Heart right ventricle (tissue), 16 donors: ENCODE results near the gene NBPF4. TPM values are rescaled to one million over a fixed set of nuclear protein-coding genes. Genes with fewer than 3 reads are reported as not detected.
"Not testable (repeated sequence)": the region's sequence is repeated elsewhere in the genome, so short reads cannot be mapped to it uniquely, and the experiment has no call there.

Source experiments
- ATAC-seq, 8 donors: fragments of 200-7000 bp; cut with Tn5 transposase; one replicate each; pipeline ENCODE4 v1.9.1; 2020; ENCODE audit warnings: mild to moderate bottlenecking in 8 of 8, moderate library complexity in 8 of 8, moderate number of reproducible peaks in 1 of 8
- DNase-seq, 2 donors: peaks; one replicate each; pipeline ENCODE4 v3.0.0-alpha.2; 2020
- H3K27ac ChIP-seq, 10 donors: fragments of 200-600 bp; sonication (generic) in 2 of 10; one replicate each; pipeline versions ENCODE4 v1.5.0 to v1.8.0; 2020 to 2022; ENCODE audit warnings: mild to moderate bottlenecking in 3 of 10
- H3K27me3 ChIP-seq, 7 donors: fragments of 200-600 bp; one replicate each; pipeline ENCODE4 v1.8.0; 2021 to 2022; ENCODE audit warnings: mild to moderate bottlenecking in 2 of 7
- H3K36me3 ChIP-seq, 9 donors: fragments of 200-600 bp; sonication (generic) in 1 of 9; one replicate each; pipeline versions ENCODE4 v1.5.0 to v1.8.0; 2020 to 2022; ENCODE audit warnings: mild to moderate bottlenecking in 2 of 9
- H3K4me1 ChIP-seq, 9 donors: fragments of 200-600 bp; sonication (generic) in 1 of 9; one replicate each; pipeline versions ENCODE4 v1.5.0 to v1.8.0; 2020 to 2022; ENCODE audit warnings: mild to moderate bottlenecking in 4 of 9
- H3K4me3 ChIP-seq, 10 donors: fragments of 200-600 bp; sonication (generic) in 2 of 10; one replicate each; pipeline versions ENCODE4 v1.5.0 to v1.8.0; 2020 to 2022; ENCODE audit warnings: mild to moderate bottlenecking in 7 of 10, moderate library complexity in 2 of 10
- H3K9me3 ChIP-seq, 11 donors: fragments of 200-600 bp in 10 of 11; sonication (generic) in 2 of 11; one replicate each; pipeline versions ENCODE4 v1.5.0 to v1.8.0; 2013 to 2022; ENCODE audit warnings: mild to moderate bottlenecking in 2 of 11, control low read depth in 1 of 11, moderate library complexity in 1 of 11
- WGBS, 2 donors: extraction: QIAGEN DNeasy Blood & Tissue Kit; methylation state at CpG; one replicate each; pipeline ENCODE4 v1.1.7; 2013; ENCODE audit warnings: inconsistent platforms in 1 of 2; 5-methylcytosine and 5-hydroxymethylcytosine counted together
- intact Hi-C, 10 donors: fragments of 100-400 bp; cut with DNase I; formaldehyde crosslinking; loops; one replicate each; pipeline versions ENCODE4 v1.11.1 to v1.14.2; 2022
- polyA plus RNA-seq, 2 donors: library from polyadenylated mRNA; stranded (reverse); fragments of 200-250 nt; gene quantifications; one replicate each; pipeline ENCODE4 v1.2.3, GENCODE V29; 2013
- total RNA-seq, 10 donors: library from RNA; stranded (reverse); fragmentation: NEBNext Ultra II Directional in 3 of 10; extraction: Animal tissue kit (Norgen Biotek cat#: 25700) in 3 of 10; gene quantifications; one replicate each; pipeline versions ENCODE4 v1.2.1 to v1.2.4, GENCODE V29; 2021 to 2023
- donor health status: Arrhythmogenic right ventricular cardiomyopathy.
- donor health status: ischemic (EF 13 %, LVEDD 7.1; RV severe dilation, severe dysfunction).
- donor health status: healthy with polysubstance abuse.
- donor health status: DM: no; HTN: yes; CAD: no.
- donor health status: DM: no; HTN: no; CAD: no.
- donor health status: ischemic (EF 25% LVEDD 6.9; RV normal size, moderate dysfunction).
- donor health status: ischemic (EF 25% LVEDD 5.7; RV mildly dilated, moderate dysfunction).
- donor health status: healthy.
- donor health status: DM: yes; HTN: yes; CAD: no.
- donor health status: Ischemic cardiomyopathy.
- donor health status: ischemic (EF 35%, LVEDD 5.7; RV mildly dilated, moderate dysfunction).
- donor health status: nonischemic (EF 11% LVEDD 7.7; RV severe dilation, severe dysfunction).
- donor health status: DM: yes; HTN: yes; CAD: no.
- donor health status: PGD.
- donor health status: ischemic (EF 29% LVEDD 5.4; RV normal size, mild dysfunction).
- donor health status: nonischemic (EF 23%, LVEDD 6.1; RV moderate dilation, normal function).

Gene NBPF4
- total and polyA plus RNA-seq, 12 donors = not detected

- H3K36me3 ChIP-seq, H3K4me3 ChIP-seq, H3K27me3 ChIP-seq, H3K4me1 ChIP-seq, ATAC-seq, H3K27ac ChIP-seq, DNase-seq, H3K9me3 ChIP-seq, intact Hi-C loops: not testable (repeated sequence)
- WGBS, 2 donors = no CpG with 5 or more reads among the region's 3 CpGs
Observed at GRCh38 chr1:108229976-108230375, 13.9 kb downstream of the NBPF4 start.

GRCh38 chr1:108227772-108228171 lies 16.1 kb downstream of the NBPF4 start:
- H3K9me3 ChIP-seq, H3K4me3 ChIP-seq, DNase-seq, H3K27ac ChIP-seq, H3K27me3 ChIP-seq, H3K4me1 ChIP-seq, H3K36me3 ChIP-seq, ATAC-seq, intact Hi-C loops: not testable (repeated sequence)
- no CpG with 5 or more reads among the region's 7 CpGs for WGBS, 2 donors

DNA sequence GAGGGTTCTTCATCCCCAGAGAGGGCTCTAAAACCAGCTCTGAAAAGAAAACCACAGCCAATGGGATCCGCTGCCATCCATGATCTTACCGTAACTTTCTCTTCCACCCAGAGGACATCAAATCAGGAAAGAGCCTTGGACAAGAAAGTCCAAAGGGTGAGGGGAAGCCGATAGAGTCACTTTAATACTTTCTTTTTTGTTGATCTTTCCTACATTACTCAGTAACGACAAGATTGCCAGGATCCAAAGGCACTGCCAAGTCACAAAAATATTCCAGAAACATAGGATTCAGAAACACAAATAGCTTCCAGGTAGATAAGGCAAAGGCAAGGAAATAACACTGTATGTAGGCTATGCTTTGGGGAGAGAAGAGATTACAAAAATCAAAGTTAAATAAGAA lies 17.0 kb downstream of the NBPF4 start:
- intact Hi-C loops, DNase-seq, H3K27me3 ChIP-seq, H3K4me3 ChIP-seq, H3K9me3 ChIP-seq, ATAC-seq, H3K36me3 ChIP-seq, H3K27ac ChIP-seq, H3K4me1 ChIP-seq: not testable (repeated sequence)
- WGBS, 2 donors = 67 to 86% methylated on average over 1 to 2 of the region's 4 CpGs

DNA sequence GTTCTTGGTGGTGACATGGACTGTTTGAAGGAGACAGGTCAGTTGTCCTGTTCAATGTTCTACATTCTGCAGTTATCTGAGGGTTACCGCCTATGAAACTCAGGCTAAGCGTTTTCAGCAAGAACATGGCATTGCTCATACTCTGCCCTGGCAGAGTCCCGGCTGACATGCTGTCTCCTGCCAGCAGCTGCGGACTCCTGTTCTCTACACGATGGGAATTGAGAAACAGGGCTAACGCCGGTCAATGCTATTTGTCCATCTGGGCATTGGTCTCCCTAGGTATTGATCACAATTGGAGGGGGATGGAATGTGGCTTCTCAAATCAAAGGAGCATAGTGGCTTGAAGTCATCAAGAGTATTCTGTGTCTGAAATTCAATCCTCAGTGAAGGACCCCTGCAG lies 20.6 kb downstream of the NBPF4 start:
- H3K9me3 ChIP-seq, H3K4me3 ChIP-seq, ATAC-seq, H3K36me3 ChIP-seq, intact Hi-C loops, DNase-seq, H3K4me1 ChIP-seq, H3K27me3 ChIP-seq, H3K27ac ChIP-seq: not testable (repeated sequence)
- 80 to 86% methylated on average over 7 of the region's 7 CpGs for WGBS, 2 donors

DNA sequence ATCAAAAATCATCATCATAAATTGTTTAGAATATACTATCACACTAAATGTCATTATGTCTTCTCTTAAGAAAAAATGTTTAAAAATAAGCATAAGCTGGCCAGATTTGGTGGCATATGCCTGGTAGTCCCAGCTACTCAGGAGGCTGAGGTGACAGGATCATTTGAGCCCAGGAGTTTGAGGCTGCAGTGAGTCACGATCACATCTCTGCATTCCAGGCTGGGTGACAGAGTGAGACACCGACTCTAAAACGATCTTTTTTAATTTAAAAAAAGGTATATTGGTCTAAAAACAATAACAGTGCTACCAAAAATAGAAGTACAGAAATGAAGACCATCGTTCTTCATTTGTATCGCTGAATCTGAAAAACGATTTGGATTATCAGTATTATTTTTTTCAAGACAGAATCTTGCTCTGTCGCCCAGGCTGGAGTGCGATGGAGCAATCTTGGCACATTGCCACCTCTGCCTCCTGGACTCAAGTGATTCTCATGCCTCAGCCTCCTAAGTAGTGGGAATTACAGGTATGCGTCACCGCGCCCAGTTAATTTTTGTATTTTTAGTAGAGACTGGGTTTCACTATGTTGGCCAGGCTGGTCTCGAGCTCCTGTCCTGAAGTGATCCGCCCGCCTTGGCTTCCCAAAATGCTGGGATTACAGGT lies 26.2 kb downstream of the NBPF4 start:
- H3K27me3 ChIP-seq = peaks cover 0 to 11% (median 3%) of the 10 kb centered on the region in 7 donors
- H3K4me1 ChIP-seq, H3K36me3 ChIP-seq, H3K9me3 ChIP-seq, ATAC-seq, H3K27ac ChIP-seq, DNase-seq, intact Hi-C loops, H3K4me3 ChIP-seq: not testable (repeated sequence)
- 86 to 87% methylated on average over 14 of the region's 14 CpGs for WGBS, 2 donors

- ATAC-seq, H3K4me3 ChIP-seq, intact Hi-C loops, H3K4me1 ChIP-seq, H3K9me3 ChIP-seq, DNase-seq, H3K36me3 ChIP-seq, H3K27ac ChIP-seq: not testable (repeated sequence)
- peaks cover 0 to 17% (median 8%) of the 10 kb centered on the region in 7 donors for H3K27me3 ChIP-seq
- WGBS, 2 donors = 61 to 73% methylated on average over 2 of the region's 2 CpGs
Observed at GRCh38 chr1:108217007-108217406, 26.9 kb downstream of the NBPF4 start.

DNA sequence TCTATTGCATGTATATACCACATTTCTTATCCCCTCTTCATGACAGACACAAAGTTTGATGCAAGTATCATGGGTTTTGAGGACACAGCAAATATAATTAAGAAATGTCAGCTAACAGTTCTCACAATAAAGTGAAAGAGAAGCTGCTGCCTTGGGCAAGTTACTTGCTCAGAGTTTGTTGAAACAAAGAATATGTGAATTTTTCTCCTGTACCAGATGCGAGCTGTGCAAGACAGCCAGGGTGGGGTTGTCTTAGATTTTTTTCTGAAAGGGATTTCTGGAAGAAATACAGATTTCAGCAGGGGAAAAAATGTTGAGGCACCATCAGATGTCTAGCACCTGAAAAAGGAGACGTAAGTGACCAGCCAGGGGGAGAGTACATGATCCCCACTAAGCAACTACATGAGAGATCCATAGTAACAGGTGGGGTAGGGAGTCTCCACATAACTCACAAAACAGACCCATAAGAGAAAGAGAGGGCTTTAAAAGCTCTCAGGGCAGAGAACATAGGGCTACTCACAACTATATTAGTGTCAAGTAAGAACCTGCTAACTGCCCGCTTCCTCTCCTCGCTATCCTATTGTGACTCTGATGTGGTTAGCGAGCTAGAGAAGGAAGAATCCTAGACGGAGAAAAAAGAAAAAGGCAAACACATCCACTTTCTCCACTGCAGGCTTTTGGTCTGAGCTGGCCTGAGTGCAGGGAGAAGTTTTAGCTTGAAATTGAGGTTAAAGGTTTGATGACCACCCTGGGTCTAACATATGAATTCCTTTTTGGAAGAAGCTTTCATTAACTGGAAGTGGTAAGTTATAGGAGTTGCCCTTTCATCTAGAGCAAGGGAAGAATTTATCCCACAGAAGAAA lies 27.6 kb downstream of the NBPF4 start:
- H3K4me3 ChIP-seq, ATAC-seq, H3K9me3 ChIP-seq, H3K27ac ChIP-seq, intact Hi-C loops, H3K4me1 ChIP-seq, H3K36me3 ChIP-seq, DNase-seq: not testable (repeated sequence)
- 74 to 91% methylated on average over 6 of the region's 6 CpGs for WGBS, 2 donors
- H3K27me3 ChIP-seq = peaks cover 0 to 21% (median 11%) of the 10 kb centered on the region in 7 donors
